Lung (tissue), 12 donors: ENCODE results near the gene LYSMD2. TPM values are rescaled to one million over a fixed set of nuclear protein-coding genes. Genes with fewer than 3 reads are reported as not detected.

Experiments used
- ATAC-seq: fragments of 200-7000 bp; cut with Tn5 transposase; one replicate; pipeline ENCODE4 v1.9.1; 2020; ENCODE audit warnings: moderate number of reproducible peaks; ENCODE audit not compliant: insufficient read depth, low FRiP score
- DNase-seq, 3 donors: peaks; one replicate each; pipeline ENCODE4 v3.0.0-alpha.2; 2013 to 2017
- H3K27ac ChIP-seq, 2 donors: one replicate each; pipeline ENCODE4 v1.5.1; 2013; ENCODE audit warnings: mild to moderate bottlenecking in 2 of 2, moderate library complexity in 2 of 2, control low read depth in 1 of 2, inconsistent platforms in 1 of 2, low read depth in 1 of 2, low read length in 1 of 2
- H3K27me3 ChIP-seq, 3 donors: one replicate each; pipeline ENCODE4 v1.5.1; 2013; ENCODE audit warnings: low read length in 2 of 3; ENCODE audit not compliant: control insufficient read depth in 3 of 3, insufficient read depth in 3 of 3
- H3K36me3 ChIP-seq, 4 donors: one replicate each; pipeline ENCODE4 v1.5.1; 2013; ENCODE audit warnings: low read length in 4 of 4, mild to moderate bottlenecking in 1 of 4, moderate library complexity in 1 of 4; ENCODE audit not compliant: control insufficient read depth in 4 of 4, insufficient read depth in 4 of 4
- H3K4me1 ChIP-seq, 5 donors: one replicate each; pipeline ENCODE4 v1.5.1; 2013; ENCODE audit warnings: low read length in 5 of 5, mild to moderate bottlenecking in 2 of 5, moderate library complexity in 1 of 5; ENCODE audit not compliant: control insufficient read depth in 5 of 5, insufficient read depth in 5 of 5
- H3K4me3 ChIP-seq: one replicate; pipeline ENCODE4 v1.5.1; 2013; ENCODE audit warnings: mild to moderate bottlenecking, control low read depth, moderate library complexity
- H3K9ac ChIP-seq, 2 donors: one replicate each; pipeline ENCODE4 v1.5.1; 2013; ENCODE audit warnings: low read length in 2 of 2, control low read depth in 1 of 2; ENCODE audit not compliant: insufficient read depth in 1 of 2
- H3K9me3 ChIP-seq, 4 donors: one replicate each; pipeline ENCODE4 v1.5.1; 2013; ENCODE audit warnings: low read length in 3 of 4, mild to moderate bottlenecking in 1 of 4, moderate library complexity in 1 of 4; ENCODE audit not compliant: control insufficient read depth in 4 of 4, insufficient read depth in 3 of 4
- WGBS, 2 donors: extraction: QIAGEN DNeasy Blood & Tissue Kit; methylation state at CpG; one replicate each; pipeline ENCODE4 v1.1.7; 2013; 5-methylcytosine and 5-hydroxymethylcytosine counted together
- polyA plus RNA-seq, 2 donors: library from polyadenylated mRNA; stranded (reverse); fragments of 200-250 nt; gene quantifications; one replicate each; pipeline ENCODE4 v1.2.1, GENCODE V29; 2013
- total RNA-seq, 2 donors: library from RNA; depleted of rRNA in 1 of 2; stranded (reverse); fragments of >200 nt in 1 of 2; gene quantifications; one replicate each; pipeline ENCODE4 v1.2.1, GENCODE V29; 2014 to 2021
- TF ChIP-seq, protein P1 (sequence below): IDR thresholded peaks from 2 replicates; pipeline ENCODE4 v1.5.1; 2012; ENCODE audit warnings: mild to moderate bottlenecking; ENCODE audit errors: control extremely low read depth, extremely low read depth
- donor health status: control.
- donor health status: control.
- donor health status: Bipolar disorder and iron deficiency.
- donor health status: healthy.
- donor health status: DM: yes; HTN: yes; CAD: no.

The LYSMD2 gene
- total and polyA plus RNA-seq, 4 donors, result 8.1 to 17.4 (median 13.6) TPM

DNA sequence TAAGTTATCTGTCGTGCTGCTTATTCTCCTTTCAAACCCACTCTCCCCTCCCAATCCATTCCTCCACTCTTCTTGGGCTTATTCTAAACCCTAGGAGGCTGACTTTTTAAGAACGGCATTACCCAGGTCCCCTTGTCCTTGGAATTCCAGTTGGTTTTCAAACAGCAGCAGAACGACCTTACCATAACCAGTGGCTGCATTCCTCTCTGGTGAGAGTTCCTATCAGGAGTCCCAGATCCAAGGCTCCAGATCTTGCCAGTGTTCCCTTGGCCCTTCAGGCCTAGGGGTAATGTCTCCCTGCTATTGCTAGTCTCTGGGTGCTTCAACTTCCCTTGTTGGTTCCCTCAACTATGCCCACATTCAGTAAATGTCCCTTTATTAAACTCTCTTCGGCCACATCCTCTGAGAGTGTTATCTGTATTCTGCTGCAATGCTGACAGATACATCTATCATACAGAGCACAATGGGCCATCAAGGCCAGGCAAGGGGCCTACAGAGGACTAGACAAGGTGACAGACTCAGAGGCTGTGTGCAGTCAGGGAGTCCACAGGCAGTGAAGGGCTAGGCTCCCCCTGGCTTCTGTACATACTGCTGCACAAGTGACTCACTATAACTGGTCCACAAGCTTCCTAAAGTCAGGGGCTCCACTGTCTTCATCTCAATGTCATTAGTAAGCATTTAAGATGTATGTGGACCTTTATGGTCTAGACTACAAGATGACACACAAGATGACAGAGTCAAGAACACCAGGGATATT lies 10.1 kb downstream of the LYSMD2 start:
- H3K9ac ChIP-seq, result no peak overlapping the region
- H3K36me3 ChIP-seq, result no peaks in the 10 kb centered on the region
- ATAC-seq (no peak), DNase-seq (no peak)
- H3K4me1 ChIP-seq, result peaks cover 0 to 17% (median 7%) of the 10 kb centered on the region in 5 donors
- no peak overlapping the region for H3K27ac ChIP-seq
- TF ChIP-seq, protein P1, sequence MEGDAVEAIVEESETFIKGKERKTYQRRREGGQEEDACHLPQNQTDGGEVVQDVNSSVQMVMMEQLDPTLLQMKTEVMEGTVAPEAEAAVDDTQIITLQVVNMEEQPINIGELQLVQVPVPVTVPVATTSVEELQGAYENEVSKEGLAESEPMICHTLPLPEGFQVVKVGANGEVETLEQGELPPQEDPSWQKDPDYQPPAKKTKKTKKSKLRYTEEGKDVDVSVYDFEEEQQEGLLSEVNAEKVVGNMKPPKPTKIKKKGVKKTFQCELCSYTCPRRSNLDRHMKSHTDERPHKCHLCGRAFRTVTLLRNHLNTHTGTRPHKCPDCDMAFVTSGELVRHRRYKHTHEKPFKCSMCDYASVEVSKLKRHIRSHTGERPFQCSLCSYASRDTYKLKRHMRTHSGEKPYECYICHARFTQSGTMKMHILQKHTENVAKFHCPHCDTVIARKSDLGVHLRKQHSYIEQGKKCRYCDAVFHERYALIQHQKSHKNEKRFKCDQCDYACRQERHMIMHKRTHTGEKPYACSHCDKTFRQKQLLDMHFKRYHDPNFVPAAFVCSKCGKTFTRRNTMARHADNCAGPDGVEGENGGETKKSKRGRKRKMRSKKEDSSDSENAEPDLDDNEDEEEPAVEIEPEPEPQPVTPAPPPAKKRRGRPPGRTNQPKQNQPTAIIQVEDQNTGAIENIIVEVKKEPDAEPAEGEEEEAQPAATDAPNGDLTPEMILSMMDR, result no peak
- 84 to 89% methylated on average over 4 of the region's 4 CpGs for WGBS, 2 donors
- no peaks in the 10 kb centered on the region for H3K9me3 ChIP-seq
- no peaks in the 10 kb centered on the region for H3K27me3 ChIP-seq
- no peak overlapping the region for H3K4me3 ChIP-seq

DNA sequence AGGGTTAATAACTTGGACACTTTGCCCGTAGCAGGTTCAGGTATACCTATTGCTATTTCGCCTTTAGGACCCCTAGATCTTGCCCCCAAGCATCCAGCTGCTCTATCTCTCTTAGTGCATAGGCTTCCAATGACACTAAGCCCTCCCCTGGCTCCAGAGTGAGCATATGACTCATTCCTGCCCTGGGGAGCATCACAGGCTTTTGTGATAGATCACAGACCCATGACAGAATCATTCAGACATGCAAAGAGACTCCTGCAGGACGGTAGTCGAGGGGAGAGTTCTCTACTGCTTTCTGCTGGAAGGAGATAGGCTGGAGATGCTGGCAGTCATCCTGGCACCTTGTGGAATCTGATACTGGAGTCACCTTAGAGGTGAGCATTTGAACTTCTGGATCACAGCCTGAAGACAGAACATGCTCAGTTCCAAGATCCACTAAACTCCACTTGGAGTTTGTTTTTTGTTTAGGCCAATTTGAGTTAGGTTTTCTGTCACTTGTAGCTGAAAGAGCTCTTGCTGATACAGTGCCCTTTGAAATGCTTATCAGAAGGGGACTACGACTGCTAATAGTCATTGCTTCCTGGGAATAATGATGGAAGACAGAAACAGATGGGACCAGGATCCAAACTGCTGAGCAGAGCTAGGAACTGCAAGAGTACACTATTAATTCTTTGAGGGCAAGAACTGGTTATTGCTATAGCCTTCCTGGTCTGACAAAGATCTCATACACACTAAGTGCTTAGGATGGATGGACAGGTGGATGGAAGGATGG lies 11.0 kb downstream of the LYSMD2 start:
- peaks cover 0 to 13% (median 1%) of the 10 kb centered on the region in 5 donors for H3K4me1 ChIP-seq
- no peak overlapping the region for H3K9ac ChIP-seq
- no peaks in the 10 kb centered on the region for H3K27me3 ChIP-seq
- 54 to 71% methylated on average over 5 of the region's 5 CpGs for WGBS, 2 donors
- H3K4me3 ChIP-seq, result no peak overlapping the region
- DNase-seq (no peak), ATAC-seq (peak; percentile 69)
- H3K27ac ChIP-seq, result no peak overlapping the region
- TF ChIP-seq, protein P1, result no peak
- H3K36me3 ChIP-seq, result no peaks in the 10 kb centered on the region
- H3K9me3 ChIP-seq, result no peaks in the 10 kb centered on the region

DNA sequence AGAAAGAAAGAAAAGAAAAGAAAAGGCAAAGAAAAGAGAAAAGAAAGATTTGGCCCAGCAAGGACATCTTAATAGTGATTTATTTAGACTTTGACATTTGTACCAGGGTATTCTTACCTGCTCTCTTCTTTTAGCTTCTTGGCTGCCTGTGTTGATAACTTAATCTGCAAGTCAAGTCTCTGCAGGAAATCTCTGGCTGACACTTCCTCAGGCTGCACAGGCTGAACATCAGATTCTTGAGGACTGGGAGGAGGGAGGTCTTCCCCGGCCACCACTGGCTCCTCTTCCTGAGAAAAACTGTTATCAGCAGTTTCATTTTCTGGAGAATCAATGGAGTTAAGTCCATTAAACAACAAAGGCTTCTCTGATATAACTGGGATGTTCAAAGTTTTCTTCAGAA lies 12.8 kb downstream of the LYSMD2 start:
- H3K4me3 ChIP-seq, result no peak overlapping the region
- H3K27ac ChIP-seq, result no peak overlapping the region
- peaks cover 0 to 11% (median 0%) of the 10 kb centered on the region in 5 donors for H3K4me1 ChIP-seq
- ATAC-seq (no peak), DNase-seq (no peak)
- 10 to 23% methylated on average over 1 of the region's 1 CpG for WGBS, 2 donors
- H3K27me3 ChIP-seq, result no peaks in the 10 kb centered on the region
- peaks cover 0 to 4% (median 0%) of the 10 kb centered on the region in 4 donors for H3K36me3 ChIP-seq
- no peaks in the 10 kb centered on the region for H3K9me3 ChIP-seq
- H3K9ac ChIP-seq, result no peak overlapping the region
- TF ChIP-seq, protein P1, result no peak
